GM12878 (cell line): ENCODE measurements around the gene STK32B.

Experiments
- BRCA1 ChIP-seq: IDR thresholded peaks from 2 replicates; pipeline ENCODE4 v1.6.1; 2011; ENCODE audit warnings: low read depth, low read length, improper control_type of control experiment
- HDGF ChIP-seq: fragments of 450-650 bp; IDR thresholded peaks from 2 replicates; pipeline ENCODE4 v1.6.1; 2016; ENCODE audit warnings: antibody characterized with exemption
- LARP7 ChIP-seq: fragments of 450-650 bp; IDR thresholded peaks from 2 replicates; pipeline ENCODE4 v1.6.1; 2017; ENCODE audit warnings: mild to moderate bottlenecking
- SMAD1 ChIP-seq: fragments of 450-650 bp; IDR thresholded peaks from 2 replicates; pipeline ENCODE4 v1.6.1; 2018; ENCODE audit warnings: mild to moderate bottlenecking, low read depth; ENCODE audit not compliant: partially characterized antibody
- TF ChIP-seq, protein P1 (sequence below): fragments of 450-650 bp; IDR thresholded peaks from 2 replicates; pipeline ENCODE4 v1.6.1; 2017; ENCODE audit warnings: mild to moderate bottlenecking, moderate library complexity
- TF ChIP-seq, protein P2 (sequence below), 3 experiments: IDR thresholded peaks in 2 of 3; conservative IDR thresholded peaks in 1 of 3; 2 replicates each; pipeline ENCODE4 v1.5.1; 2011; ENCODE audit warnings: low read depth in 3 of 3, low read length in 3 of 3, mild to moderate bottlenecking in 3 of 3, control low read depth in 2 of 3, moderate library complexity in 2 of 3, inconsistent platforms in 1 of 3, mixed read lengths in 1 of 3; ENCODE audit not compliant: control insufficient read depth in 2 of 3, insufficient read depth in 1 of 3; ENCODE audit errors: extremely low read depth in 1 of 3

DNA sequence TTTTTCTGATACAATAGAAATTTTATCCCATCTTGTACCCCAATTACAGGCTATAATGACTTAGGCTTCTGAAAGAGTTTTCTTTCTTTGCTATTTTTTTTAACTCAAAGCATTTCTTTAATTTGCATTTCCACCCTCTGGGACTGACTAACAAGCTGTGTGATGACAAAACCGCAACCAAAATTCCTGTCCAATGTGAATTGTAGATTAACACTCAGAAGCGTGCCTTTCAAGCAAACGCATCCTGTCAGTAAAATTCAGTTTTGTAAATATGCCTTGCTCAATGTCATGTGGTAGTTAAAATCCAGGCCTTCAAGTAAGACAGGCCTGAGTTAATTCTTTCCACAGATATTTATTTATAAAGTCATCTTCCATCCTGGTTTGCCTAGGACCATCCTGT, 50.3 kb downstream of the STK32B start:
- TF ChIP-seq HDGF: no peak
- TF ChIP-seq, protein P1, sequence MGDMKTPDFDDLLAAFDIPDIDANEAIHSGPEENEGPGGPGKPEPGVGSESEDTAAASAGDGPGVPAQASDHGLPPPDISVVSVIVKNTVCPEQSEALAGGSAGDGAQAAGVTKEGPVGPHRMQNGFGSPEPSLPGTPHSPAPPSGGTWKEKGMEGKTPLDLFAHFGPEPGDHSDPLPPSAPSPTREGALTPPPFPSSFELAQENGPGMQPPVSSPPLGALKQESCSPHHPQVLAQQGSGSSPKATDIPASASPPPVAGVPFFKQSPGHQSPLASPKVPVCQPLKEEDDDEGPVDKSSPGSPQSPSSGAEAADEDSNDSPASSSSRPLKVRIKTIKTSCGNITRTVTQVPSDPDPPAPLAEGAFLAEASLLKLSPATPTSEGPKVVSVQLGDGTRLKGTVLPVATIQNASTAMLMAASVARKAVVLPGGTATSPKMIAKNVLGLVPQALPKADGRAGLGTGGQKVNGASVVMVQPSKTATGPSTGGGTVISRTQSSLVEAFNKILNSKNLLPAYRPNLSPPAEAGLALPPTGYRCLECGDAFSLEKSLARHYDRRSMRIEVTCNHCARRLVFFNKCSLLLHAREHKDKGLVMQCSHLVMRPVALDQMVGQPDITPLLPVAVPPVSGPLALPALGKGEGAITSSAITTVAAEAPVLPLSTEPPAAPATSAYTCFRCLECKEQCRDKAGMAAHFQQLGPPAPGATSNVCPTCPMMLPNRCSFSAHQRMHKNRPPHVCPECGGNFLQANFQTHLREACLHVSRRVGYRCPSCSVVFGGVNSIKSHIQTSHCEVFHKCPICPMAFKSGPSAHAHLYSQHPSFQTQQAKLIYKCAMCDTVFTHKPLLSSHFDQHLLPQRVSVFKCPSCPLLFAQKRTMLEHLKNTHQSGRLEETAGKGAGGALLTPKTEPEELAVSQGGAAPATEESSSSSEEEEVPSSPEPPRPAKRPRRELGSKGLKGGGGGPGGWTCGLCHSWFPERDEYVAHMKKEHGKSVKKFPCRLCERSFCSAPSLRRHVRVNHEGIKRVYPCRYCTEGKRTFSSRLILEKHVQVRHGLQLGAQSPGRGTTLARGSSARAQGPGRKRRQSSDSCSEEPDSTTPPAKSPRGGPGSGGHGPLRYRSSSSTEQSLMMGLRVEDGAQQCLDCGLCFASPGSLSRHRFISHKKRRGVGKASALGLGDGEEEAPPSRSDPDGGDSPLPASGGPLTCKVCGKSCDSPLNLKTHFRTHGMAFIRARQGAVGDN: no peak
- TF ChIP-seq, protein P2, sequence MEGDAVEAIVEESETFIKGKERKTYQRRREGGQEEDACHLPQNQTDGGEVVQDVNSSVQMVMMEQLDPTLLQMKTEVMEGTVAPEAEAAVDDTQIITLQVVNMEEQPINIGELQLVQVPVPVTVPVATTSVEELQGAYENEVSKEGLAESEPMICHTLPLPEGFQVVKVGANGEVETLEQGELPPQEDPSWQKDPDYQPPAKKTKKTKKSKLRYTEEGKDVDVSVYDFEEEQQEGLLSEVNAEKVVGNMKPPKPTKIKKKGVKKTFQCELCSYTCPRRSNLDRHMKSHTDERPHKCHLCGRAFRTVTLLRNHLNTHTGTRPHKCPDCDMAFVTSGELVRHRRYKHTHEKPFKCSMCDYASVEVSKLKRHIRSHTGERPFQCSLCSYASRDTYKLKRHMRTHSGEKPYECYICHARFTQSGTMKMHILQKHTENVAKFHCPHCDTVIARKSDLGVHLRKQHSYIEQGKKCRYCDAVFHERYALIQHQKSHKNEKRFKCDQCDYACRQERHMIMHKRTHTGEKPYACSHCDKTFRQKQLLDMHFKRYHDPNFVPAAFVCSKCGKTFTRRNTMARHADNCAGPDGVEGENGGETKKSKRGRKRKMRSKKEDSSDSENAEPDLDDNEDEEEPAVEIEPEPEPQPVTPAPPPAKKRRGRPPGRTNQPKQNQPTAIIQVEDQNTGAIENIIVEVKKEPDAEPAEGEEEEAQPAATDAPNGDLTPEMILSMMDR (IDR thresholded peaks at IDR 0.05 in 2 of 3, conservative IDR thresholded peaks at IDR 0.05 in 1 of 3; ENCODE audit: control insufficient read depth in 2 of 3, extremely low read depth in 1 of 3, insufficient read depth in 1 of 3, low read depth in 3 of 3, low read length in 3 of 3): no peak
- TF ChIP-seq BRCA1: no peak
- no peak for TF ChIP-seq LARP7
- no peak for TF ChIP-seq SMAD1
